Measurements from ENCODE around the gene KCNK2.
A peak's percentile ranks its signal among the peaks of the same experiment; 100 is the strongest.

Gene KCNK2

DNA sequence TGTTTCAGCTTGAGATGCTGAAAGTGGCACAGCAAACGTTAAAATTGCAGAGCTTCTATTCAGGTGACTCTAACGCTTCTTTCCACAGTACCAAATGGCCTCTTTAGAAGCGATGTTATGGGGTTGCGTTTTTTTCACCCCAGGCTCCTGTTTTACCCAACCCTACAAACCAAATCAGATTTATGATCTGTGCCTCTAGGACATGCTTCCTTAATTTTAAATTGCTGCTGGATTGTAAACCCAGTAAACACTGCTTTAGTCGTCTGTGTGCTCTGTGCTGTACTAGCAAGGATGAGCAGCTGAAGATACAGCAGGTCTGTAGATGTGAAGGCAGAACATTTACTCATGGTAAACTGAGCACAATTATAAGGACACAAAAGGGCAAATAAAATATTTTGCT is 13.0 kb downstream of the KCNK2 start:
- no peak for DNase-seq (ENCODE audit: low spot score)

DNA sequence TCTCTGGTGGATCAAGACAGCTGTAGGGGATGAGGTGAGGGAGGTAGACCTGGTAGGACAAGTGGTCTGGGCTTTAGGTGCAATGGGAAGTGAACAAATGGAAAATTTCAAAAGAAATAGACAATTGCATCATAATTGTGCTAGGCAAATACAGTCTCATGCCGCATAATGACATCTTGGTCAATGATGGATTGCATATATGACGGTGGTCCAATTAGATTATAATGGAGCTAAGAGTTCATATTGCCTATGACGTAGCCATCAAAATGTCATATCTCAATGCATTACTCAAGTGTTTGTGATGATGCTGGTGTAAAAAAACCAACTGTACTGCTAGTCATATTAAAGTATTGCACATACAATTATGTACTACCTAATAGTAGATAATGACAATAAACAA is 19.0 kb downstream of the KCNK2 start:
- DNase-seq (ENCODE audit: low spot score), result no peak

DNA sequence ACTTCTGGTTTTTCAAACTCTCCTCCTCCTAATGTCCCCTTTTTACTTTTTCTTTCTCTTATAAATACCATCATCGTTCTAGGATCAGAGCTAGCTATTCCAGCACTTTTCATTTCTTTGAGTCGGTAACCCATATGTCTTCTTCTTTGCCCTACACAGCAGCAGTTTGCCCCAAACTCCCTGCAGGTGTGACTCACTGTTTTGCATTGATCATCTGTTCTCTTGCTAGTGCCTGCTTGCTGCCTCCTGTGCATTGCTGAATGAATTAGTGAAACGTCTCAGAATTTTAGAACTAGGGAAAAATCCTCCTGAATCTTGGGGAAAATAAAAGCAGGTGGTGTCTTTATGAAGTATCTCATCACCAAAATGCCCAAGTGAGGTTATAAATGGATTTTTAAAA is 21.7 kb downstream of the KCNK2 start:
- DNase-seq (ENCODE audit: low spot score), result no peak

DNA sequence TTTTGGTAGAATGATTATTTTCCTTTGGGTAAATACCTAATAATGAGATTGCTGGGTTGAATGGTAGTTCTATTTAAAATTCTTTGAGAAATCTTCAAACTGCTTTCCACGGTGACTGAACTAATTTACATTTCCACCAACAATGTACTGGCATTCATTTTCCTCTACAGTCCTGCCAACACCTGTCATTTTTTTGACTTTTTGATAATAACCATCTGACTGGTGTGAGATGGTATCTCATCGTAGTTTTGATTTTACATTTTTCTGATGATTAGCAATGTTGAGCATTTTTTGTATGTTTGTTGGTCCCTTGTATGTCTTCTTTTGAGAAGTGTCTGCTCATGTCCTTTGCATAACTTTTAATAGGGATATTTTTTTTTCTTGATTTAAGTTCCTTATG is 23.5 kb downstream of the KCNK2 start:
- no peak for DNase-seq (ENCODE audit: low spot score)

DNA sequence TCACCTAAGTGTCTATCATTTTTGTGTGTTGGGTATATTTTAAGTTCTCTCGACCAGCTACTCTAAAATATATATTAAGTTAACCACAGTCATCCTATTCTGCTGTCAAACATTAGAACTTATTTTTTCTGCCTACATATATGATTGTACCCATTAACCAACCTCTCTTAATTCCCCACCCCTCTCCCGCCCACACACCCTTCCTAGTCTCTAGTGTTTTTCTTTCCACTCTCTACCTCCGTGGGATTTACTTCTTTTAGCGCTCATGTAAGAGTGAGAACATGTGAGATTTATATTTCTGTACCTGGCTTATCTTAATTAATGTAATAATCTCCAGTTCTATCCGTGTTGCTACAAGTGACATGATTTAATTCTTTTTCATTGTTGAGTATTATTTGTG is 26.6 kb downstream of the KCNK2 start:
- DNase-seq (ENCODE audit: low spot score), result no peak

DNA sequence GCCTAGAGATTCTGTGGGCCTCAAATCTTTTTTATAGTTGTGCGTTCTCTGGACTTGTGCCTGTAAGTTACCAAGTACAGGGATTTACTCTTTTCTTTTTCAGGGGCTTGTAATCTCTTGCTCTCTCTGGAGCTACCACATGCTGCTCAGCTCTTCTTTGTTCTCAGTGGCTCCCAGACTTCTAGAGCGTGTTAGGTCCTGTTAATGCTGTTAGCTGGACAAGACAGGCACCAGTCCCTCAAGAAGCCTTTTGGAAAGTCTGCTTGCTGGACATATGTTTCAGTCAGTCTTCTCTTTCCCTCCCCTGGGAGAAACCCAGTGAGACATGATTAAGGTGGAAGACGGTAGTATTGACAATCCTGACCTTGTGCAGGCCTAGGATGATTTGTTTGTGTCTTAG is 29.4 kb downstream of the KCNK2 start:
- DNase-seq (ENCODE audit: low spot score), result no peak

DNA sequence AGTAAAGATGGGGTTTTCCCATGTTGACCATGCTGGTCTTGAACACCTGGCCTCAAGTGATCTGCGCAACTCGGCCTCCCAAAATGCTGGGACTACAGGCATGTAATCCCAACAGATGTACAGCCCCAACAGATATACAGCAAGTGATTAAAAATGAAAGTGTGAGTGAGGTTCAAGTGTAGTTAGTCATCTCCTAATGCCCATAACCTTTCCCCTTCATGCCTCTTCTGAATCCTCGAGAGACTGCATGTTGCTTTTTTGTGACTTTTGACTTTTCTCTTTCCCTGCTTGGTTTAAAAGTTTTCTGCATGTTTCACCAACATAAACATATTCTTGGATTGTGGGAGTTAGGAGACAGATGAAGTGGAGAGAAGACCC is 31.2 kb downstream of the KCNK2 start:
- no peak for DNase-seq (ENCODE audit: low spot score)

DNA sequence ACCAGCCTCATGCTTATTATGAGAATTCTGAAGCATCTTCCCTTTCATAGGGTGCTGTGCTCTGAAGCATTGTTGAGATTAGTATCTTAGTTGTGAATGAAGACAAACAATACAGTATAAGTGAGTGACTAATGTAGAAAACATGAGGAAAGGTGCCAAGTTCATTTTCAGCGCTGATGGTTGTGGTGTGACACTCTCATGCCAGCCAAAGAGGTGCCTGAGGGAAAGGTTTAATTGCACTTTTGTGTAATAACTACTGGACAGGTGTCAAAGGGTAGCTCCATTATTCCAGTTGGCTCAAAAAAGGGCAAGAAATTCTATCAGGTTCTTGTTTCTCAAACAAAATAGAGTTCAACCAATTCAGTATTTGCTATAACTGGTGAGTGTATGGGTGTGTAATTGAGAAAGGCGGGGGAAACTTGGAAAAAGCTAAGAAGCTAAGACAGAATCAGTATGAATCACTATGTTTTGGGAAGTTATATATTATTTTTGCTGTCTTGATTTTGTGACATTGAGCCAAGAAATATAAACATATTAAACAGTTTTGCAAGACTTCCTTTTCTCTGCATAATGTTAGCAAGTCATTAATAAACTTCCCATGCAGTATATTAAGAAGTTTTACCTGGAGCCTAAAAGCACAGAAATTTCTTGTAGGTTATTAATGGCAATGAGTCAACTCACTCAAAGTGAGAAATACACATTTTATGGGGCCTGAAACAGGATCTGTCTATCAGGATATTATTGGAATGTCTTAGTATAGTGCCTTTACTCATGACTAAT is 31.8 kb downstream of the KCNK2 start:
- DNase-seq (ENCODE audit: low spot score), result peak; percentile 61

DNA sequence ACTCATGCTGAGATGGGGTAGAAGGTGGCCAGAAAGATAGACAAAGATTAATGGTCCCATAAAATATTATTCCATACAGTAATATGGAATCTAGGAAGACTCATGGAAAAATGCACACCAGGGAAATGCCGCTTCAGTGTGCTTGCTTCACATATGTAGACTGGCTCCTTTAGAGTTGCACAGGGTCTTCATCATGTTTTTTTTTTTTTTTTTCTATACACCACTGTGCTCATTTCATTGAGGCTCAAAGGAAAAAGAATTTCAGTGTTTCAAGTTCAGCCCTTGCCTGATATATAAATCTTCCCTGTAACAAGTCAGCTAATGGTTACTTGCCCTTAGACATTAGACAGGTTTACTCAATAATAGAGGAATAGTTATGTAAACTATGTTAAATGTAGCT is 33.2 kb downstream of the KCNK2 start:
- DNase-seq (ENCODE audit: low spot score), result no peak

DNA sequence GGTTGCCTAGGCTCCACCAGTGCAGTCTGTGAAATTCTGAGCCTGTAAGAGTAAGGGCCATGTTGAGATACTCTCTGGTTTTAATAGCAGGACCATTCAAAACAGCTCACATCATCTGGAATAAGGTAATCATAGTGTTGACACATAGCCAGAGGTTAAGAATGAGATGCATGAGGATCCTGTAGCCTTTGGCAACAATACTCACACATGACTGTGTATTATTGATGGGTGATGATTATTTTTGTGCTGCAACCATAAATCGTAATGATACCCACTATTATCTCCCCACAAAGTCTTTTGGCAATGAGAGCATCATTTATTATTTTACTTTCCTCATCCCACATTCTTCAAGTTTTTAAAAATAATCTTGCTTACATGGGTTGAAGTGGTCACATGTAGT is 35.5 kb downstream of the KCNK2 start:
- no peak for DNase-seq (ENCODE audit: low spot score)

DNA sequence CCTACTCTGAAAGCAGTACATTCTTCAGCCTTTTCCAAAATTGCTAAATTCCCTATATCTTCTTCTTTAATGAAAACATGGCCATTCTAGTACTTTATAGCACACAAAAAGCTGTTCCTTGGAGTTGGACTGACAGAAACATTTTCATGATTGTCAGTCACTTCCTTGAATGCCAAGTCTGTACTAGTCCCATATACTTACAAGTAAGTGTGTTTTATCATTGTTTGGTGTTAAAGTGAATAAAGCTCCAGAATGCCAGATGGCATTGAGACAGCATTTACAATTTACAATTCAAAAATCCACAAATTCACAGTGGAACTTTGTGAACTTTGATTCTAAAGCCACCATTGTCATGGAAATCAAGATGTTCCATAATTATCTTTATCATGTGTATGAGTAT is 36.5 kb downstream of the KCNK2 start:
- no peak for DNase-seq (ENCODE audit: low spot score)

DNA sequence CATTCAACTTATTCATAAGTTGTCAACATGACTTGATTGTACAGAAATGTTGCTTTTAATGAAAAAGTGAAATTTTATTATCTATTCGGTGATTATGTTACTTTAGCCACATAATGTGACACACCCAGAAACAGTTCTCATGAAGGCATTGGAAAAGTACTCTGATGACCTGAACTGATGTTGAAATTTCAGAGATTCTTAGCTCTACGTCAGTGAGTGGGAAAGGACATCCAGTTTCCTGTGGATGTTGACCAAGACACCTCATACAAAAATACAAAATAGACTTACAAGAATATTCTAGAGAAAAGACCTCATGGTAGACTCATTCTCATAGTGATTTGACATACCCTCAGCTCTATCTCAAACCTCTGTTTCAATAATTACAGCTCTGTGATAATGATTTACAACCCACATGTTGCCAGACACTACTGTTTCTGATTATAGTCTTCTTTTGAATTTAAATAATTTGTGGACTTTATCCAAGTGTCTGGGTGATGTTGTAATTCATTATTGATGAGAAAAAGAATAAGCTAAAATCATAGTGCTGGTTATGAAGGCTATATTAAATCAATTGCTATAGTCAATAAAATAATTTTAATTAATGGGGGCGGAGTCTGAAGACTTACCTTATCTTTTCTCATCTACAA is 37.3 kb downstream of the KCNK2 start:
- no peak for DNase-seq (ENCODE audit: low spot score)

DNA sequence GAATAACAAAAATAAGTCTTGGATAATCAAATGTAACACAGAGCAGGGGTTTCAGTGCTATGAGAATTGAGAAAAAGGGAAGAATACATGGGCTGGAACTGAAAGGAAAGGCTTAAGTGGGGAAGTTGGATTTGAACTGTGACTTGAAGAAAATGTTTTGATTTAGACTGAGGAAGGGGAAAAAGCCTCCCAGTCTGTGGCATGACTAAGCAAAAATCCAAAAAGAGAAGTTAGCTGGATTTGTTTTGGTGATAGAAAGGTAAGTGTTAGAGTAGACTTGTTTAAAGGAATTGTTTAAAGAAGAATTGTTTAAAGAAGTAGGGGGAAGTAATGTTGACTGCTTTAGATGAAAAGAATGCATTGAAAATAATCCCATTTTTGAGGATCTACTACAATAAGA is 46.0 kb downstream of the KCNK2 start:
- DNase-seq (ENCODE audit: low spot score), result no peak

DNA sequence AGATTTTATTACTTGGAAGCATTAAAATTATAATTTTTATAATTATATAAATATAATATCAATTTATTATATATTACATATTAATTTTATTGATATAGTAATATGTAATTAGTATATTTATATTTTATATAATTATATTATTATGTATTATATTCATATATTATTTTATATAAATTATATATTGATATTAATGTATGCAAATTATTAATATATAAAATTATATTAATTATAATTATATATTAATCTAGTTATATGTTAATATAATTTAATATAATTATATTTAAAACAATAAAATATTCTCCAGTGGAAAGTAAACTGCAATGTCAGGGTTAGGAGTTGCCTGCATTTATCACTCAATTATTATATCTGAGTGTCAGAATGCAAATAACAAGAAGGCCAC is 48.8 kb downstream of the KCNK2 start:
- DNase-seq (ENCODE audit: low spot score), result no peak

DNA sequence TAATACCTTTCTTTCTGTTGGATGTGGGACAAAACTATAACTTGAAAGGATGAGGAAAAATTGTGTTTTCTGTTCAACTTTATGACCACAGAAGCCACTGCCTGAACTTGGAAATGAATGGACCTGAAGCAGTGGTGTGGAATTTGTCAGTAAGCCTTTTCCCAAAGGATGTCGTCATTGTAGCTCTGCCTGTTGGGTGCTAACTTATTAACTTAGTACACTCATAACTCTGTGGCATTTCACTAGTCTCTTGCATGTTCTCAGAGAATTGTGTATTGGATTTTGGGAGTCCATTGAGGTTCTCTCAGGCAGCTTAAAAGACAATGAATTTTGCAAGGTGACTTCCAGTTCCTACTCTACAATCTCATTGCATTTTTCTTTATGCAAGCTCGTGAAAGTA is 49.6 kb downstream of the KCNK2 start:
- DNase-seq (ENCODE audit: low spot score), result no peak

DNA sequence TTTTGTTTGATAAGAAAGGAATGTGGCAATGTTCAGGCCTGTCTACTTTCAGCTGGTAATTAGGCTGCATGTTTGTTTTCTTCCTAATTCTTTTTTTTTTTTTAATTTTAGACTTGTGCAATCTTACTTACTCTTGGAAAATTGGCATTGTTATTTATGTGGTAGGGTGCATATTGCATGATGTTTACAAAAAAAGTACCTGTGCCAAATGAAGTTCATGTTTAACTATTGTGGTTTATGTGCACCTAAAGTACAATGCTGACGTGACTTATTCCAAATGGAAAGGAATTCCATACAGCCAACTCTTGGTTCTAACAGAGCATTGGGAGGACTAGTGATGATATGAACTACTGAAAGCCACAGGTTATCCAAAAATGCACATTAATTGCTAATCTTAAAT is 51.0 kb downstream of the KCNK2 start:
- DNase-seq (ENCODE audit: low spot score), result no peak

DNA sequence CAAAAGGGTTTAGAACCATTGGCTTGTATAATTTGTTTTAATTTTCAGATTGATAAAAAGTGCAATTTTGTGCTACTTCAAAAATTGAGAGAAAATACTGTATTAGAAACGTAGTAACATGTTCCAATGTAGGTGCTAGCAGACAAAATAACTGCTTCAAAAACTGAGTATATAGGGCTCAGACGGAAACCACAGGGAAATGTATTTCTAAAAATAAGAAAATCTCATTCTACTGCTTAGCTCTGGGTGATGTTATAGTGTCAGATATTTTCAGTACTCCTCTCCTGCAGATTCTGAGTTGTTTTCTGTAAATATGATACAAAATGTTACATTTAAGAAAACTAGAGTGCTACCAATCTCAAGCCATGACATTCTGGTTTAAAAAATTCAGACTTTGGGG is 55.4 kb downstream of the KCNK2 start:
- DNase-seq (ENCODE audit: low spot score), result no peak

DNA sequence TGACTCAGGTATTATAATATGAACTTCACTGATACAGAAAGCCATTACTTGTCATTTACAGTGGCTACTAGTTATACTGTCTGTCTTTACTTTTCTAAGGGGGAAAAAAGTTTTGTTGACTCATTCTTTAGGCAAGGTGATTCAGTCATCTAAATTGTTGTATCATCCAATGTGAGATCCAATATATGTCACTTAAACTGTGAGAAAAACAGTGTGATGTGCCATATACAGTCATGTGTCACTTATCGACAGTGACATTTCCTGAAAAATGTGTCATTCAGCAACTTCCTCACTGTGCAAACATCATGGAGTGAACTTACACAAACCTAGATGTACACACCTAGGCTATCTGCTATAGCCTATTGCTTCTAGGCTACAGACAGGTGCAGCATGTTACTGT is 57.6 kb downstream of the KCNK2 start:
- no peak for DNase-seq (ENCODE audit: low spot score)

DNA sequence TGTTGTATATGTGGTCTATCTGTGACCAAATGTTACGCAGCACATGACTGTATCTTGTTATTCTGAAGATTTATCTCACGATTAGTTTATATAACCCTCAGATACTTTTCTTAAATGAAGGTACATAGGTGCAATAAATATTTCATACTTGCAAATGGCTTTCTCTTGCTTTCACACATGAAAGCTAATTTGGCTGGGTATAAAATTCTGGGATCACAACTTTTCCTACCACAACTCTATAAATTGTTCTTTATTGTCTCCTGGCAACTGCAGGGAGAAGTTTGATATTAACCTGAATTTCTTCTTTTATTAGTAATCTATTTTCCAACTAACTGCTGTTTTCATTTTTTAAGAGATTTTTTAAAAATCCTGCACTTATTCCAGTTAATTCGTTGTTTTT is 58.9 kb downstream of the KCNK2 start:
- no peak for DNase-seq (ENCODE audit: low spot score)

DNA sequence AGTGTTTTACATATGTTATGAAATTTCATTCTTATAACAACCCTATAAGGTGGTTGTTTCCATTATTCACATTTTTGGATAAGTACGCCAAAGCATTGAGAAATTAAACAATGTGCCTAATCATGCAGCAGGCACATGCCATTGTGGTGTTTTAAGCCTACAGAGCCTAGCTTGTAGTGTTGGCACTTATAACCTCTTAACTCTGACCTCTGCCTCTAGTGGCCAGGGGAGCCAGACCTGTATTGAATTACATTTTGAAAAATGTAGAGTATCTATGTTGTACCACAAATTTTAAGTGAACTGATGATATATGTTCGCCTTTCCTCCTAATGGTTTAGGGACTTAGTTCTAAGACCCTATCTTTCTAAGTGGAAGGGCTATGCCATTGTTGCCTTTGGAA is 61.0 kb downstream of the KCNK2 start:
- DNase-seq (ENCODE audit: low spot score), result no peak

DNA sequence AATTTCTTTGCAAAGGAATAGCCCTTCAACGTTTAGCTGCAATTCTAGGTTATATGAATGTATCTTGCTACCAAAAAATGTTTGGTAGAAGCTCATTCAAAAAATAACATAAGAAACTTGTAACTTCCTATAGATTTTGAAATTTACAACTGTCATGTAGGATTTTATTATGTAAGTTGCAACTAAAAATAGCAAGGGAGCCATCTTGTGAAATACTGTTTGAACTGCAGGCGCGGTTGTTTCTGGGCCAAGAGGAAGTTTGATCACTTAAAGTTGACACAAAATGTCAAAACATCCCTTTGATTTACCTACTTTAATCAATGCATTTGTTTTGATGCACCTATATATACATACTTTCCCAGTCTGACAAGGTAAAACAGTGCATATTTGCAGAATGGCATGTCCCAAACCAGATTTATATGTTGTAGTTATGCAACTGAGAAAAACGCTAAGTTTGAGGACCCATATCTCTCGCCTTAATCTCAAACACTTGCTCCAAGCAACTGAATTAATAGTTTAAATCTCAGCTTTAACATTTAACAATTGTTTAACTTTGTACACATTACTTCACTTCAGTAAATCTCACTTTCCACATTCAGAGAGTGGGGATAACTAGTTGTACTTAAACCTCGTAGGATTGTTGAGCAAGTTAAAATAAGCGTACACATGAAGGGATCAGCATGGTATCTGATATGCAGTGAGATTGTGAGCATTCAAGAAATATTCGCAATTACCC is 63.9 kb downstream of the KCNK2 start:
- peak; percentile 47 for DNase-seq (ENCODE audit: low spot score)

DNA sequence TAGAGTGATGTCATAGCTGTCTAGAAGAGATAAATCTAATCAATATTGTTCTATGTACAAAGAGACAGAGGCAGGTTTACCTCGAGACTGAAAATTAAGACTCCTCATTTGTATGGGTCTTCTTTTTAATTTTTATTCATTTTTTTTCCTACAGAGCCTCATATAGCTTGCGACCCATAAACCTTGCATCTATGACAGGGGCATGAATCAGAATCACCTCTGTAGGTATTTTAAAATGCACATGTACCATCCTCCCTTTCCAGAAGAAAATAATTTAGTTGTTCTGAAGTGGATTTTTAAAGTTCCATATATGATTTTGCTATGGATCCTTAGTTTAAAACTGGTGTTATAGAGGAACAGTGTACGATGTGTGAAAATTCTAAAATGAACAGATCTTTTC is 64.5 kb downstream of the KCNK2 start:
- no peak for DNase-seq (ENCODE audit: low spot score)

DNA sequence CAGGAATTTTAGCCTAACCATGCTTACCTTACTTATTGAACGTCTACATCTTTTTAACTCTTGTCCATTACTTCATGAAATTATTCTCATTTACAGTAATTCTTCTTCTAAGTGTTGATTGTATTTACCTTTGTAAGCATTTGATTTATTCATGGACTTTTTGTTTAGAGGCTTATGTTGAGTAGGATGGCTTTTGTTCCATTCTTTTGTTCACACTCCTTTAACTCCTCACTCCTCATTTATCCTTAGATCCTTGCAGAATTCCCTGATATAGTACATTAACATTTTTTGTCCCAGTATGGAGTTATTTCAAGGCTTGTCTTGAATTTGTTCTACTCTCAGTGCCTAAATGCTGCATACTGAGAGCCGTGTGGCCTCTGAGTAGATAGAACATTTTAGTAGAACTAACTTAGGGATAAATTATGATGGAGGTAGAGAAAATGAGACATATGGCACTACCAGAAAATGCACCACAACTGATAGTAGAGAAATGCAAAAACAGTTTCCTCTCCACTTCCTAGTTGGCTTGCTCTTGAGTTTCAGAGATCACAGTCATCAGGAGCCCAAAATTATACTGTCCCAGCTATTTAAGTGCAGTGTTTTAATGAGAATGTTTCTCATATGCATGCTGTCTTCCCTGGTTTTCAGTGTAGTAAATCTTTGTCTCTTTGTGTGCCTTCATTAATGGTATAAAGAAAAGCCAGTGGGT is 69.5 kb downstream of the KCNK2 start:
- no peak for DNase-seq (ENCODE audit: low spot score)
